ENCODE data around the gene MYO16.
"Not testable (repeated sequence)": the region's sequence is repeated elsewhere in the genome, so short reads cannot be mapped to it uniquely, and the experiment has no call there.

MYO16 gene

DNA sequence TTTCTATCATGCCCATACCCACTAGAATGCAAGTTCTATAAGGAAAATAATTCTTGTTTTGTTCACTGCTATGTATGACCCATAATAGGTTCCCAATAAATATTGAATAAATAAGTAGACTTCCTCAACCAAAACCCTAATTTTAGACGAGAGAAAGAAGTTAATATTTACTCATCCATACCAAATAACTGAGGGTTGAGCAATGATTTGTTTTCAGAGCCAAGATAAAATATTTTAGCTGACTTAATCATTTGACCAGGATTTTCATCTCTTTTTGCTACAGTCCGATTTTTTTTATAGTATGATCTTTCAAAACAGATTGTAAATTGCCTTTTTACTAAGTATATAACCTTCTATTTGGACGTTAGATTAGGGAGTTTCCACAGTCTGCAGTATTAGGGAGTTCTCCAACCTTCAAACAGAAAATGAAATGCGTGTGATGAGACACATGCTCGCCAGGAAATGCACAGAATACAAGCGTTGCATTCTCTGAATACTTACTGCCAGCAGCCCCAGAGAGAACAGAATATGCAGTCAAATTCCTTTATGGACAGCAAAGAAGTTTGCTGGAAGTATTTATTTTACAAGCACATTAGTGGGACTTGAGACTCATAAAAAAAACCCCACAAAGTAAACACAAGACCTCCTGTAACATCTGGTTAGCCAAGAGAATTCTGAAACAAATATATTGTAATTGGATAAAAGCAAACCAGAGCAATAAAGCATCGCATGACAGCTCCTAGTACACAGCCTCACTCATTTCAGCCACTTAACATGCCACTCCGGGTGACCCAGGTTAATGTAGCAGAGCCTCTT lies 230.0 kb downstream of the MYO16 start:
- FAIRE-seq (no peak), DNase-seq (ENCODE audit: insufficient read length, low spot score) (peak; percentile 33)

DNA sequence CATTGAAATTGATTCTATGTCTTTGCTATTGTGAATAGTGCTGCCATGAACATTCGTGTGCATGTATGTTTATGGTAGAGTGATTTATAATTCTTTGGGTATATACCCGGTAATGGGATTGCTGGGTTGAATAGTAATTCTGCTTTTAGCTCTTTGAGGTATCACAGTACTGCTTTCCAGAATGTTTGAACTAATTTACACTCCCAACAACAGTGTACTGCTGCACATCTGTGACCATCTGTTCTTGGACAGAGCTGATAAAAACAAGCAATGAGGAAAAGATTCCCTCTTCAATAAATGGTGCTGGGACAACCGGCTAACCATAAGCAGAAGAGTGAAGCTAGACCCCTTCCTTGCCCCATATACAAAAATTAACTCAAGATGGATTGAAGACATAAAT lies 231.0 kb downstream of the MYO16 start:
- DNase-seq (ENCODE audit: insufficient read length, low spot score) = no peak
- no peak for FAIRE-seq

DNA sequence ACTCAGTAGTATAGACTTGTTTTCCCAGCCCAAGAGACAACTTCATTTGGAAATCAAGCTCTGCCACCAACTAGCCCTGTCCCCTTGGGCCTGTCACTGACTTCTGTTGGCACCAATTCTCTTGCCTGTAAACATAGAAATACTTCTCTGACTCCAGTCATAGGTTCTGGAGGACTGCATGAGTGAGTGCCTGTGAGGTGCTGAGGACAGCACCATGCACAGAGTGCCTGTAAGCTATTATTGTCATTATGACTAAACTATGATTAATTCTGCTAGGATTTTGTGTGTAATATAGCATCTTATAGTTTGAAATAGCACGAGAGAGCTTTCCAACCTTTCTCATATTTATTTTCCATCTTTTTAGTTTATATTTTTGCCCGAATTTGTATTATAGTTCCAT lies 247.9 kb downstream of the MYO16 start:
- FAIRE-seq = no peak
- DNase-seq (ENCODE audit: insufficient read length, low spot score) = peak; percentile 4

DNA sequence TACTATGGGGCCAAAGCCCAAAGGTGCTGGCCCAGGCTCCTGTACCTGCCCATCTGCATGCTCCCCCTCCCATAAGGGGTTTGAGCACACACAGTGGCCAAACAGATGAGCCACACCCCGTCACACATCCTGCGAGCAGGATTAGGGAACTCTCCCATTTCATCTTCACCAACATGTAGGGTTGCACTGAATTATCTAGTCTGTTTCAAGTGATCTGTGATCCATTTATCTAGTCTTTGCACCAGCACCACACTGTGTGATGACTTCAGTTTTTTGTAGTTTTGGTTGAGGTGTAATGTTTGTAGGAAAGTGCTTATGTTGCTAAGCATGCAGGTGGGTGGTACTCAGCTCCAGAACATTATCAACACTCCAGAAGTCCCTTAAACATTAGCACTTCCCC lies 249.3 kb downstream of the MYO16 start:
- DNase-seq (ENCODE audit: insufficient read length, low spot score) = no peak
- no peak for FAIRE-seq

DNA sequence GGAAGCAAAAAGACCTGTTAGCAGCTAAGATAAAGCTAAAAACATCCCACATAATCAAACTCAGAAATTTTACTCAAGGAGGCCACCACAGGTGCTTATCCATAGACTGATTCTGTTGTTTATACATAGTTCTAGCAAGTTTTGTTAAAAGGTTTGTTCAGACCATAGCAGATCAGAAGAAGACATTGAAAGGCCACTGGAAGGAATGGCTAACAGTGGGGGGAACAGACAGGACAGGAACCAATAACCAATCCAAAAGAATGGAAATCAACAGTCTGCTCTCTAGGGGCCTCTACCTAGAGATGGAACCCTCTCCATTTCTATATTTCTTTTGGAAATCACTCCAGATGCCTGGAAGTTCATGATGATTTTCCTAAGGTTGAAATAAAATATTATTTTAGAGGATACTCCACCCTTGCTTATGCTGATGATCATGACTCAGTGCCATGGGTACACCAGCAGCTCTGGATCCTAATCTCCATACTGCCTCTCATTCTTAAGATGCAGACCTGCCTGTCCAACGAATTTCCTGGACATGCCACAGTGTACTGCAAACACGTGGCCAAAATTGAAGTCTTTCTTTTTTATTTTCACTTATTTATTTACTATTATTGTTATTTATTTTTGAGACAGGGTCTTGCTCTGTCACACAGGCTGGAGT lies 260.0 kb downstream of the MYO16 start:
- FAIRE-seq (no peak), DNase-seq (ENCODE audit: insufficient read length, low spot score) (no peak)

DNA sequence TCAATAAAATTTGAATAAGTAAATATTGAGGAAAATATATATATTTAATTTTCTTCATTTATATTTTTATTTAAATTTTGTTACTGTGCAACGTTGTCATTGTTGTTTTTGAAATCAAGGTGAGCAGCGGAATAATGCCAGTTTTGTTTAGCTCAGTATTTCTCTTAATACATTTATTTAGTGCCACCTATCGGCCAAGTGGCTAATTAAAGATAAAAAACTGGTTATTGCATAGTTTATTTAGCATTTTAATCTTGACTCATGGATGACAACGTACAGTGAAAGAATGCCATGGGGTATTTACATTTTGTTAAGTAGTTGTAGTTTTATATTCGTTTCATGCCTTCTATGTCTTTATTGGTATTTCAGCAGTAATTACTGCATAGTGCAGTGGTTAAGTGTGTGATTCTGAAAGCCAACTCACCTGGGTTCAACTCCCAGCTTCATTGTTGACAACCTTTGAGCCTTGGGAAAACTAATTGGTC lies 265.9 kb downstream of the MYO16 start:
- DNase-seq (ENCODE audit: insufficient read length, low spot score) (no peak), FAIRE-seq (no peak)

DNA sequence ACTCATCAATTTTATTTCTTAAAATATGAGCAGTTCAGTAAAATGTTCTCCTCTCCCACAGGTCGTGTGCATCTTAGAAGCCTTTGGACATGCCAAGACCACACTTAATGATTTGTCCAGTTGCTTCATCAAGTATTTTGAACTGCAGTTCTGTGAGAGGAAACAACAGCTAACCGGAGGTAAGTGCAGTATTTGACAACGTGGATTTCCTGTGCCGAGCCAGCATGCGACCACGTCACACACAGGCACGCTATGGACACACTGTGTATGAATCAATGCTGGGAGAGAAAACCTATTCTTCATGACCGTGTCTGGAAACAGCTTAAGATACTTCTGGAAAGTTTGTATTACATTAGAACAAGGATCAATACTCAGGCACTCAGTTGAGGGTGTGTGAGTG lies 268.5 kb downstream of the MYO16 start:
- DNase-seq (ENCODE audit: insufficient read length, low spot score) (no peak), FAIRE-seq (no peak)

DNA sequence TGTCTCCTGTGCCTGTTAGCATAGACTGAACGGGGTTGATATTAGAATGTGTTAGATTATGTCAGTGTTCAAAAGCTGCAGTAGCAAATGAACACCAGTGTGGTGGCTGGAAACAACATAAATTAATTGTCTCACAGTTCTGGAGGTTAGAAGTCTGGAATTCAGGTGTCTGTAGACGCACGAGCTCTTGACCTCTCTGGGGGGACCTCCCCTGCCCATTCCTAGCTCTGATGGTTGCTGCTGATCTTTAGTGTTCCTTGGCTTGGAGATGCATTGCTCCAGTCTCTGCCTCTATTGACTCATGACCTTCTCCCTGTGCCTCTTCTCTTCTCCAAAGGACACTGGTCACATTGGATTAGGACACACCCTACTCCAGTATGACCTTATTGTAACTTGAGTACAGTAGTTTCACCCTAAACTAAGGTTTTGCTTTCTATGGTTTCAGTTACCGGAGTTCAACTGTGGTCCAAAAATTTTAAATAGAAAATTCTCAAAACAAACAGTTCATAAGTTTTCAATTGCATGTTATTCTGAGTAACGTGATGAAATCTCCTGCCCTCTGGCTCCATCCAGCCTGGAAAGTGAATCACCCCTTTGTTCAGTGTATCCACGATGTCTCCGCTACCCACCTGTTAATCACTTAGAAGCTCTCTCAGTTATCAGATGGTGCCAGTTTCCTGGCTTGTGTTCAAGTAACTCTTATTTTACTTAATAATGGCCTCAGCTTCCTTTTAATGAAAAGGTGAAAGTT lies 273.2 kb downstream of the MYO16 start:
- no peak for DNase-seq (ENCODE audit: insufficient read length, low spot score)
- no peak for FAIRE-seq

DNA sequence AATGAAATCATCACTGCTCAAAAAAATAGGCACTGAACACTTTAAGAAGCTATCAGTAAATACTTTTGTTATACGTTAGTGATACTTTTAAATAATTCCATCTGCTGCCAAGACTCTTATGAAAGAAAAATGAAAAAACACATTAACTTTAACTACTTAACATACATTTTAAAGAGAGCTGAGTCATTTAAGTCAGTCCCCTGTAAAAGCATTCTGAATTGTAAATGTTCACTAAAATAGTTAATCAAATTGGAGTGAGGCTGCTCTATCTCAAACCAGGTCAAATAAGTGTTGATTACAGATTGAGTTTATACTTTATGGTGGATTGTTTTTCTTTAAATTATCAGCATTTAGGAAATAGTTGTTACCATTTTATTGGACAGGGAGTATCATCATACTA lies 274.2 kb downstream of the MYO16 start:
- DNase-seq (ENCODE audit: insufficient read length, low spot score) (no peak), FAIRE-seq (no peak)

DNA sequence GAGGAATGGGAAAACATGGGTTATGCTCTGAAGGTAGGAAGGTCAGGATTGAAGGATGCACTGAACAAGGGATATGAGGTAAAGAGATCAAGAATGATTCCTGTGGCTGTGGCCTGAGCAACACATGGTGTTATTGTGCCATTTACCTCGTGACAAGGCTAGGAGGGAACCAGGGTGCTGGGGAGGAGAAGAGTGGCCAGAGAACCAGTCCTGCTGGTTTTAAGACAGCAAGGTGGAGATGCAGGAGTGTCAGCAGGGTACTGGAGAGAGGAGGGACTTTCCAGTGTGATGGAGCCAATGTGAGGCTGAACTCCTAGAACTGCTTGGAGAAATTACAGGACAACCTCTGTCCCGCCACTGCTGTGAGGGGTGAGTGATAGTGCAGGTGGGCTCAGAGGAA lies 282.4 kb downstream of the MYO16 start:
- FAIRE-seq = no peak

DNA sequence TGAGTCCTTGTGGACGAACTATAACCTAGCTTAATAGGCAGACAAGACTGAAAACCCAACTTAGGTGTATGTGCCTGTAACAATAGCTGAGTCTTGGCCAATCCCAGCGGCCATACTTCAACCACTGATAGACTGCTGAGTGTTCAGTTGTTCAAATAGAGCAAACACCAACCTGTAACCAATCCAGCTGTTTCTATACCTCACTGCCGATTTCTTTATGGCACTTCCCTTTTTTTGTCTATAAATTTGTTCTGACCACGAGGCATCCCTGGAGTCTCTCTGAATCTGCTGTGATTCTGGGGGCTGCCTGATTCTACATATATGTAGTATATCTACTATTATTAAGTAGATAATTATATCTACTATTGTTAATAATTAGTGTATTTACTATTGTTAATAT lies 284.3 kb downstream of the MYO16 start:
- DNase-seq (ENCODE audit: insufficient read length, low spot score); FAIRE-seq: not testable (repeated sequence)

More for the DNA sequence above, 282.4 kb downstream of the MYO16 start:
- no peak for DNase-seq (ENCODE audit: insufficient read length, low spot score)

DNA sequence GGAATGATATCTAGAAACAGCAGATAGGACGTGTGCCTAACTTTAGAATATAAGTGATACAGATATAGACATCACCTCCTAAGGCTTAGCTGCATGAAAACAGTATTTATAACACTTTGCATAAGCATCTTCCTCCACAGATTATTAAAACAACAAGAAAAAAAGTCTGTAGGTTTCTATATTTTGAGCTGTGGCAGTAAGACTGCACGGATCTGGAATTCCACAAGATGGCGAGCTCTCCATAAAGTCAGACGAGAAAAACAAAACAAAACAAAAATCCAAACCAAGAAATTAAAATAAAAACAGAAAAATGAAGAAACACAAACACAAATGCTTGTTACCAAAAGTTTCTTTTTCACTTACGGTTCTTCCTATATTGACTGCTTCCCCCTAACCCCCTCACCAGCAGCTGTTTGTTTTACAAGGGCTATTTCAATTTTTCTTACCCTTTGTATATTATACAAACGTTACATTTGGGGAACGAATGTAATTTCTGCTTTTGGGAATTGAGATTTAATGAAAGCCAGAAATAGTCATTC lies 285.8 kb downstream of the MYO16 start:
- no peak for FAIRE-seq
- DNase-seq (ENCODE audit: insufficient read length, low spot score) = no peak

DNA sequence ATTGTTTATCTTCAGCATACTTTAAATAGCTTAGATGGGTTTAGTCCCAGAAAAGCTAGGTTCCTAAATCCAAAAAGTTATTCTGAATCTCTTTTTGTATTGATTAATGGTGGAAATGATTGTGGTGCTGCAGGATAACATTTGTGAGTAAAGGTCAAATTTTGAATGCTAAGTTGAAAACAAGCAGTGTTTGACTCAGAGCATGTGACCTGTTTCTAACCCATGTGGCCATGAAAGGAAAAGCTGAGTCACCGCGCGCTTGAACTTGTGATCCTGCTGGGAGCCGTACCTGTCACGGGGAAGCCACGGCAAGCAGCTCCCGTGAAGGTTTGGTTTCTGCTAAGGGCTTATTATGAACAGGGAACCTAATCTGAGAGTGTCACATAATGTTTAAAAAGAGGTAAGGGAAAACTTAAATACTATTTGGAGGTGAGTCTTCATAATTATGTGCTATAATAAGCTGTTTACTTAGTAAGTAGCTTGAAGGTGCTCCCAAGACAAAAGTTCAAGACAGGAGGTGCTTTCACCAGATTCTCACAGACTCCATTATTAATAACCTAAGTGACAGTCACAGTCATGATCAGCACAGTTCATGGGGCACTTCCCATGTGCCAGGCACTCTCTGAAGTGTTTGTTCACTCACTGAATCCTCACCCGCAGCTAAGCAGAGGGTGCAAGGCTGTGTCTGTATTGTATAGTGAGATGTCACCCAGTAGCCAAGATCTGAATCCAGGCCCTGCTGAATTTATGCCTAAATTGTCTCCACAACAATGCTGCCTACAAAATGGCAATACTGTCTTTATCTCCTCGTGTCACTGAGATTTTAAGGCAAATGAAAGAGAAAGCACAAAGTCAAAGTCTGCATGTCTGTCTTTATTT lies 286.5 kb downstream of the MYO16 start:
- peak; percentile 55 for DNase-seq (ENCODE audit: insufficient read length, low spot score)
- no peak for FAIRE-seq

DNA sequence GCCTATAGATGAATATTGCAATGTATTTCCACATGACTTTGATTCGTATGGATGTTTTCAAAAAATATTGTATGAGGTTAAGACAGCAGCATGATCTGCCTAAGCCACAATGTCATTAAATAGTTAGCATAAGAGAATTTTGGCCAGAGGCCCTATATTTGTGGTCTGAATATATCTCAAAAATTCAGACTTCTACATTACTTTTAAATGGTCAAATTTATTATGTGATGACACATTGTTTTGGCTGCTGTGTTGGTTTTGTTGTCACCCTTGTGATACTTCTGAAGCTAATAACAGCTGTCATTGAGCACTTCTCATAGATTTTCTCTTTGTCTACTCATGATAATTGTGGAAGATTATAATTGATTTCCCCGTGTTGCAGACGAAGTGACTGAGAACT lies 288.2 kb downstream of the MYO16 start:
- DNase-seq (ENCODE audit: insufficient read length, low spot score) (no peak), FAIRE-seq (no peak)

DNA sequence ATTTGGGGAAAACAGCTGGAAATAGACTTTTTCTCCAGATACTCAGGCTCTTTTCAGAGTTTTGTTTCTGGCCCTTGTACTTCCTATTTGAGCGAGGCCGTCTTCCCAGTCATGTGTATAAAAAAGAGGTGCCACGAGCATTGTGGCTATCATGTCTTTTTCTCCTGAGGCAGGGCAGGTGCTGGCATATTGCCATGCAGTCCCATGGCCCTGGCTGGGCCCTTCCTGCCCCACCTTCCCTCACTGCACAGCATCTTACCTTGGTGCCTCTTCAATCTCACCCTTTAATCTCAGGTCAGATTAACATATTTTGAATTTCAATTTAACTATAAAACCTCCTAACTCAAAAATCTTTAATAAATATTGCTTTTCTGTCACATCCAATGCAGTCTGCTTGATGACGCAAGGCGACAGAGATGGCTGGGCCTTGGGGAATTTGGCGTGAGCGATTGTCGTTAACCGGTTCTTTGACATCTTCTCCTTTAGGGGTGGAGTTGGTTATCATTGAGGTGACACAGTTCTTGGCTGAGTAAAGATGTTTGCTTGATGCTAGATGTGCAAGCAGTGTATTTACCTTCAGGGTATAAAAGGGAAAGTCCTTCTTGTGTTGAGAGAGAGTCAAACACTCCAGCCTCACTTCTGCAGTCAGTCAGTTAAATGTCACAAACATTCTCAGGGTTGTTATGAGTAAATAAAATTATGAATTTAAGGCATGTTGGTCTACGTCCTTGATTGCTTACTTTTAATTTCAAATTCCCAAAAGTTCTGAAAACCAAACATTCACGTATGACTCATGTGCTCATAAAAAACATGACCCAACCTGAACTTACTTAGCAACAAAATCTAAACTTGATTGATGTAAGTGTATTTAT lies 289.9 kb downstream of the MYO16 start:
- DNase-seq (ENCODE audit: insufficient read length, low spot score) (peak; percentile 10), FAIRE-seq (no peak)

DNA sequence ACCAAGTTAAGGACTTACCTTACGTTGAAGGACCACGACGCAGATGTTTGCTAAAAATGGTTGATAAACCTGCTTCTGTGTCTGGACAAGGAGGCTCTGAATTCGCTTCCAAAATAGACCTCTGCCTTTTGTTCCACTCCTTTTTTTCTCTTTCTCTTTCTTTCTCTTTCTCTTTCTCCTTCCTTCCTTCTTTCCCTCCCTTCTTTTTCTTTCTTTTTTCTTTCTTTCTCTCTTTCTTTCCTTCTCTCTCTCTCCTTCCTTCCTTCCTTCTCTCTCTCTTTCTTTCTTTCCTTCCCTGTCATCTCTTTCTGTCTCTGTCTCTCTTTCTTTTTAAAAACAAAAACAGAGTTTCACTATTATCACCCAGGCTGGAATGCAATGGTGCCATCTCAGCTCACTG lies 290.7 kb downstream of the MYO16 start:
- DNase-seq (ENCODE audit: insufficient read length, low spot score) = no peak
- FAIRE-seq = no peak

DNA sequence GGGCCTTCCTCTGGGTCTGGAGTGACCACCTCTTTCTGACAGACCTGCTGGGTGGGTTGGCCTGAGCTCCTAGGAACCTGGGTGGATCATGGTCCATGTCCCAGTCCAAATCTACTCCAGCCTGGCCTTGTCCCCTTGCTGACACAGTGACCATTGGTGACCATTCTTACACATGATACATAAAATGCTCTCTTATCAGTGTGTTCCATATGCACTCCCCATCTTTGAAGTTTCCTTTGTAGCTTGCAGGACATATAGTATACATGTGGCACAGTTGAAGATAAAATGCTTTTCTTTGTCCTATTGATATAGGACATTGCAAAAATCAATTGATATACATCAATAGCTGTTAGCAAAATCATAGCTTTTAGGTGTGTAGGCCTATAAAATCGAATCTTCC lies 291.8 kb downstream of the MYO16 start:
- DNase-seq (ENCODE audit: insufficient read length, low spot score) (no peak), FAIRE-seq (no peak)

DNA sequence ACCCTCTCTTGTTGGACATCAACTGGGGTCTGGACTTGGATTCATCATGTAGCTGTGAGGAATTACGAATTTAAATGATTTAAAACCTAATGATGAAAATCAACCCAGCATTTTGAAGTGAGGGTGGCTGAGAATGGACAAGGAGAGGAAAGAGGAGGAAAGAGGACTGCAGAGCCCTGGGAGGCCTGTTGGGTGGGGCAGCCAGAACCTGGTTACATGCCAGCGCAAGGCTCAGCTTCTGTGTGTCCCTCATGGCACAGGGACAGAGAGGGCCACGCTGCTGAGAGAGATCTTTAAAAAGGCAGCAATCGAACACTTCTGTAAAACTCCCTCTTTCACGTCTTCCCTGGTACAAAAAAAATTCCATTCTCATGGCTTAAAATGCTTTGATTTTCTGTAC lies 292.7 kb downstream of the MYO16 start:
- DNase-seq (ENCODE audit: insufficient read length, low spot score) (no peak), FAIRE-seq (no peak)

DNA sequence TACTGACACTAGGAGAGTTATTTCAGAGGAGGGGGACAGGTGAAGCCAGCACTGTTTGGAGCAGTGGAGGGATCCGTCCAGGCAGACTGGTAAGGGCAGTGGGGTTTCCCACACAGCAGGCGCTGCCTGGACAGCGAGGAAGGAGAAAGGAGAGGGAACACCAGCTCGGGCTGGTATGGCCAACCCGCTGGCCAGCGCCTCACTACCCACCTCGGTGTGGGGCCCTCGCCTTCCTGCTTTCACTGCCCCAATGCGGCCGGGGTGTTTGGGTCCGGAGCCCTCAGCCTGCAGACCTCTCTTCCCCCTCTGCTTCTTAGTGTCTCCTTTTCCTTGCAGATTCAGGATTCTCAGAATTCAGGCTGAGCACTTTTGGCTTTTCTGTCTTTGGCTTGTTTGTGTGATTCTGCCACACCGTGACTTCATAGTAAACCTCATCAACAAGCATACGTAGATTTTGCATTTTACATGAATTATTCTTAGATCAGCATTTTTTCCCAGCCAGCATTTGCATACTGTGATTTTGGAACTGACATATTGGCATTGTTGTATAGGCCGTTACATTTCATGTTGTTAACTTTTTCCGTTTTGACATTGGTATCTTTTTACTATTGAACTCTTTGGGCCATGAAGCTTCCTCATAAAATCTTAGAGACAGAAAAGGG lies 294.1 kb downstream of the MYO16 start:
- no peak for DNase-seq (ENCODE audit: insufficient read length, low spot score)
- no peak for FAIRE-seq

All from HTR-8/SVneo (cell line).